ENCODE data around the gene CAST. TPM values are rescaled to one million over a fixed set of nuclear protein-coding genes. Genes with fewer than 3 reads are reported as not detected.

The CAST gene
- total and polyA plus RNA-seq, 2 donors (not counting 1 experiment from before 2014, with no cell fraction given): 41.0 to 231 TPM

GRCh38 chr5:96743065-96743768 is 81.0 kb downstream of the CAST start:
- ATAC-seq (ENCODE audit: low read depth): no peak
- 74% methylated on average over 5 of the region's 11 CpGs for WGBS (ENCODE audit: insufficient coverage)

More at GRCh38 chr5:96743065-96743768, 81.0 kb downstream of the CAST start:
- no peaks in the 10 kb centered on the region for H3K27me3 ChIP-seq (replicated peaks in 1 of 4; ENCODE audit: control extremely low read depth in 1 of 4, control insufficient read depth in 3 of 4, insufficient read depth in 4 of 4, low read length in 3 of 4)
- H2AFZ ChIP-seq (ENCODE audit: insufficient read depth, low read depth, low read length, poor library complexity, severe bottlenecking): no peak overlapping the region
- no peaks in the 10 kb centered on the region for H3K79me2 ChIP-seq (ENCODE audit: control insufficient read depth, insufficient read depth, low read length)
- H3K9ac ChIP-seq (ENCODE audit: low read length): no peak overlapping the region
- H4K20me1 ChIP-seq (ENCODE audit: control insufficient read depth, insufficient read depth, low read length, poor library complexity, severe bottlenecking): no peaks in the 10 kb centered on the region
- Mint-ChIP-seq H3K4me3 (no peak overlapping the region), H3K4me1 (no peaks in the 10 kb centered on the region), H3K9me3 (ENCODE audit: insufficient read depth) (no peaks in the 10 kb centered on the region), H3K27ac (peak overlapping the region; percentile 33), H3K27me3 (no peaks in the 10 kb centered on the region)
- DNase-seq: no peak
- H3K4me2 ChIP-seq (replicated peaks; ENCODE audit: low read depth, low read length, poor library complexity, severe bottlenecking): no peak overlapping the region
- peaks cover 1 to 93% of the 10 kb centered on the region in 2 experiments for H3K36me3 ChIP-seq (replicated peaks in 1 of 2; ENCODE audit: control extremely low read depth in 1 of 2, control insufficient read depth in 1 of 2, extremely low read depth in 1 of 2, insufficient read depth in 2 of 2, low read length in 1 of 2)
- intact Hi-C loops (cut with micrococcal nuclease): no loop called here
- H3K4me3 ChIP-seq (ENCODE audit: control extremely low read depth in 1 of 5, extremely low read depth in 1 of 5, insufficient read depth in 1 of 5, low read depth in 2 of 5, low read length in 4 of 5): no peak overlapping the region
- H3K27ac ChIP-seq (ENCODE audit: low read length in 2 of 2): no peak overlapping the region
- H3K4me1 ChIP-seq (ENCODE audit: control insufficient read depth in 2 of 2, insufficient read depth in 2 of 2, low read length in 2 of 2): no peaks in the 10 kb centered on the region
- ChIA-PET POLR2A (no interaction called here), CTCF (interaction anchor here (1.0 to 2.6 kb wide), 4 partner anchors 9 to 419 kb away, joined by 3 to 22 read pairs (median 5); no protein-coding TSS in a partner anchor)
- no peaks in the 10 kb centered on the region for H3K9me3 ChIP-seq (ENCODE audit: control extremely low read depth in 1 of 3, control insufficient read depth in 2 of 3, insufficient read depth in 1 of 3, low read length in 2 of 3)
- TF ChIP-seq CTCF (IDR thresholded peaks at IDR 0.05) (no peak), EZH2 (IDR thresholded peaks at IDR 0.05; ENCODE audit: borderline replicate concordance, insufficient read depth, low read depth, low read length, poor library complexity, severe bottlenecking) (no peak)
